Effector memory CD8-positive, alpha-beta T cell (primary cell): ENCODE measurements around the gene TIAM1.
A peak's percentile ranks its signal among the peaks of the same experiment; 100 is the strongest.

Experiments
- ATAC-seq: fragments of 150-1000 bp; cut with Tn5 transposase; replicated peaks from 2 replicates; pipeline ENCODE4 v1.10.0; 2021; ENCODE audit warnings: mild to moderate bottlenecking, moderate library complexity
- DNase-seq, 3 experiments: peaks; one replicate each; pipeline ENCODE4 v3.0.0; 2021
- H3K27ac Mint-ChIP-seq, 2 donors: one replicate each; pipeline ENCODE4 v1.8.0; 2022; ENCODE audit warnings: mild to moderate bottlenecking in 2 of 2, mixed read lengths in 2 of 2, moderate library complexity in 2 of 2
- H3K27me3 Mint-ChIP-seq, 2 donors: one replicate each; pipeline ENCODE4 v1.8.0; 2022; ENCODE audit warnings: mixed read lengths in 2 of 2
- H3K36me3 Mint-ChIP-seq: one replicate; pipeline ENCODE4 v1.8.0; 2022; ENCODE audit warnings: mild to moderate bottlenecking, moderate library complexity, mixed read lengths; ENCODE audit not compliant: insufficient read depth
- H3K4me1 Mint-ChIP-seq, 2 donors: one replicate each; pipeline ENCODE4 v1.8.0; 2022; ENCODE audit warnings: low read depth in 2 of 2, mixed read lengths in 2 of 2
- H3K4me3 Mint-ChIP-seq, 2 donors: one replicate each; pipeline ENCODE4 v1.8.0; 2022; ENCODE audit warnings: mild to moderate bottlenecking in 2 of 2, mixed read lengths in 2 of 2, moderate library complexity in 2 of 2
- H3K9me3 Mint-ChIP-seq, 2 donors: one replicate each; pipeline ENCODE4 v1.8.0; 2022; ENCODE audit warnings: mixed read lengths in 2 of 2

The TIAM1 gene

GRCh38 chr21:31145274-31145673, 198.8 kb downstream of the TIAM1 start:
- Mint-ChIP-seq H3K4me1 (no peaks in the 10 kb centered on the region), H3K27me3 (peaks cover 6 to 9% of the 10 kb centered on the region in 2 donors), H3K9me3 (no peaks in the 10 kb centered on the region), H3K4me3 (no peak overlapping the region), H3K36me3 (peaks cover 29% of the 10 kb centered on the region), H3K27ac (no peak overlapping the region)
- DNase-seq = no peak
- ATAC-seq = no peak

- ATAC-seq (no peak), DNase-seq (no peak)
- Mint-ChIP-seq H3K9me3 (no peaks in the 10 kb centered on the region), H3K36me3 (peaks cover 25% of the 10 kb centered on the region), H3K4me1 (no peaks in the 10 kb centered on the region), H3K27me3 (peaks cover 9 to 12% of the 10 kb centered on the region in 2 donors), H3K27ac (no peak overlapping the region), H3K4me3 (no peak overlapping the region)
Measured at GRCh38 chr21:31143036-31143435, 201.0 kb downstream of the TIAM1 start.

- H3K9me3 Mint-ChIP-seq = no peaks in the 10 kb centered on the region
- peaks cover 25% of the 10 kb centered on the region for H3K36me3 Mint-ChIP-seq
- H3K27ac Mint-ChIP-seq = no peak overlapping the region
- H3K27me3 Mint-ChIP-seq = peaks cover 9 to 12% of the 10 kb centered on the region in 2 donors
- ATAC-seq (peak; percentile 44), DNase-seq (no peak)
- no peaks in the 10 kb centered on the region for H3K4me1 Mint-ChIP-seq
- no peak overlapping the region for H3K4me3 Mint-ChIP-seq
Measured at GRCh38 chr21:31142600-31142999, 201.5 kb downstream of the TIAM1 start.

- Mint-ChIP-seq H3K4me1 (no peaks in the 10 kb centered on the region), H3K27me3 (peaks cover 18 to 19% of the 10 kb centered on the region in 2 donors), H3K4me3 (no peak overlapping the region), H3K9me3 (no peaks in the 10 kb centered on the region), H3K27ac (no peak overlapping the region), H3K36me3 (peaks cover 26% of the 10 kb centered on the region)
- no peak for DNase-seq
- ATAC-seq = no peak
Measured at GRCh38 chr21:31141389-31142000, 202.6 kb downstream of the TIAM1 start.

- H3K4me1 Mint-ChIP-seq = no peaks in the 10 kb centered on the region
- ATAC-seq = no peak
- H3K27ac Mint-ChIP-seq = no peak overlapping the region
Measured at GRCh38 chr21:31140676-31141075, 203.4 kb downstream of the TIAM1 start.

GRCh38 chr21:31140025-31140424, 204.0 kb downstream of the TIAM1 start:
- peaks cover 24% of the 10 kb centered on the region for H3K36me3 Mint-ChIP-seq
- H3K4me3 Mint-ChIP-seq = no peak overlapping the region
- peaks cover 19 to 29% of the 10 kb centered on the region in 2 donors for H3K27me3 Mint-ChIP-seq
- DNase-seq (no peak), ATAC-seq (no peak)
- H3K9me3 Mint-ChIP-seq = no peaks in the 10 kb centered on the region
- H3K4me1 Mint-ChIP-seq = no peaks in the 10 kb centered on the region
- H3K27ac Mint-ChIP-seq = no peak overlapping the region

More at GRCh38 chr21:31140676-31141075, 203.4 kb downstream of the TIAM1 start:
- DNase-seq = no peak
- H3K9me3 Mint-ChIP-seq = no peaks in the 10 kb centered on the region
- no peak overlapping the region for H3K4me3 Mint-ChIP-seq
- H3K36me3 Mint-ChIP-seq = peaks cover 24% of the 10 kb centered on the region
- peaks cover 19 to 23% of the 10 kb centered on the region in 2 donors for H3K27me3 Mint-ChIP-seq

- DNase-seq (no peak), ATAC-seq (no peak)
- H3K4me3 Mint-ChIP-seq = no peak overlapping the region
- peaks cover 33% of the 10 kb centered on the region for H3K36me3 Mint-ChIP-seq
- peaks cover 13 to 14% of the 10 kb centered on the region in 2 donors for H3K4me1 Mint-ChIP-seq
- H3K27me3 Mint-ChIP-seq = peaks cover 19 to 32% of the 10 kb centered on the region in 2 donors
- no peaks in the 10 kb centered on the region for H3K9me3 Mint-ChIP-seq
- no peak overlapping the region for H3K27ac Mint-ChIP-seq
Measured at GRCh38 chr21:31137960-31138359, 206.1 kb downstream of the TIAM1 start.

- no peak overlapping the region for H3K27ac Mint-ChIP-seq
- DNase-seq (no peak), ATAC-seq (no peak)
- H3K4me1 Mint-ChIP-seq = peaks cover 21 to 23% of the 10 kb centered on the region in 2 donors
- peaks cover 33% of the 10 kb centered on the region for H3K36me3 Mint-ChIP-seq
- peaks cover 14 to 28% of the 10 kb centered on the region in 2 donors for H3K27me3 Mint-ChIP-seq
- no peak overlapping the region for H3K4me3 Mint-ChIP-seq
- H3K9me3 Mint-ChIP-seq = no peaks in the 10 kb centered on the region
Measured at GRCh38 chr21:31136891-31137290, 207.2 kb downstream of the TIAM1 start.

GRCh38 chr21:31135531-31136184, 208.4 kb downstream of the TIAM1 start:
- Mint-ChIP-seq H3K27ac (no peak overlapping the region), H3K9me3 (no peaks in the 10 kb centered on the region), H3K27me3 (peaks cover 13 to 30% of the 10 kb centered on the region in 2 donors), H3K36me3 (peaks cover 24% of the 10 kb centered on the region), H3K4me1 (peaks cover 21 to 24% of the 10 kb centered on the region in 2 donors), H3K4me3 (no peak overlapping the region)
- no peak for ATAC-seq
- DNase-seq = no peak

GRCh38 chr21:31133243-31133830, 210.7 kb downstream of the TIAM1 start:
- peaks cover 25 to 35% of the 10 kb centered on the region in 2 donors for H3K27me3 Mint-ChIP-seq
- H3K4me3 Mint-ChIP-seq = peak overlapping the region; percentile 75 to 77
- DNase-seq = no peak
- peaks cover 38% of the 10 kb centered on the region for H3K36me3 Mint-ChIP-seq
- H3K4me1 Mint-ChIP-seq = peaks cover 21 to 24% of the 10 kb centered on the region in 2 donors
- H3K27ac Mint-ChIP-seq = peak overlapping the region; percentile 19 to 70
- peaks cover 0 to 1% of the 10 kb centered on the region in 2 donors for H3K9me3 Mint-ChIP-seq
- ATAC-seq = peak; percentile 28

GRCh38 chr21:31132574-31133242, 211.4 kb downstream of the TIAM1 start:
- Mint-ChIP-seq H3K27ac (peak overlapping the region; percentile 19 to 70), H3K36me3 (peaks cover 39% of the 10 kb centered on the region), H3K4me3 (peak overlapping the region; percentile 75 to 77), H3K9me3 (peaks cover 0 to 1% of the 10 kb centered on the region in 2 donors), H3K27me3 (peaks cover 25 to 35% of the 10 kb centered on the region in 2 donors), H3K4me1 (peaks cover 21 to 24% of the 10 kb centered on the region in 2 donors)
- DNase-seq = peak; percentile 57 to 61 (median 60)
- peak; percentile 93 for ATAC-seq

- Mint-ChIP-seq H3K27ac (no peak overlapping the region), H3K9me3 (peaks cover 0 to 1% of the 10 kb centered on the region in 2 donors), H3K27me3 (peaks cover 15 to 26% of the 10 kb centered on the region in 2 donors), H3K4me1 (peaks cover 21 to 24% of the 10 kb centered on the region in 2 donors), H3K4me3 (no peak overlapping the region), H3K36me3 (peaks cover 42% of the 10 kb centered on the region)
- DNase-seq (no peak), ATAC-seq (no peak)
Measured at GRCh38 chr21:31130821-31131220, 213.2 kb downstream of the TIAM1 start.

GRCh38 chr21:31128234-31128633, 215.8 kb downstream of the TIAM1 start:
- ATAC-seq (no peak), DNase-seq (no peak)
- H3K27me3 Mint-ChIP-seq = peaks cover 15% of the 10 kb centered on the region in 2 donors
- H3K4me3 Mint-ChIP-seq = no peak overlapping the region
- H3K4me1 Mint-ChIP-seq = peaks cover 11 to 13% of the 10 kb centered on the region in 2 donors
- H3K27ac Mint-ChIP-seq = no peak overlapping the region
- peaks cover 42% of the 10 kb centered on the region for H3K36me3 Mint-ChIP-seq
- H3K9me3 Mint-ChIP-seq = peaks cover 0 to 1% of the 10 kb centered on the region in 2 donors
